Upper lobe of left lung (tissue), 4 donors: Measurements from ENCODE around the gene RAP1A.

ENCODE experiments used
- POLR2A ChIP-seq, 4 donors: fragments of 450-650 bp; IDR thresholded peaks; one replicate each; pipeline ENCODE4 v1.5.1; 2016 to 2017; ENCODE audit warnings: antibody characterized with exemption in 4 of 4, mild to moderate bottlenecking in 2 of 4
- POLR2AphosphoS5 ChIP-seq, 2 donors: sonication (generic); formaldehyde crosslinking; IDR thresholded peaks; one replicate each; pipeline ENCODE4 v1.5.1; 2017; ENCODE audit warnings: antibody characterized with exemption in 2 of 2
- TF ChIP-seq, protein P1 (sequence below), 6 experiments: fragments of 450-650 bp in 4 of 6; fragments of 200-600 bp in 2 of 6; sonication (generic) in 2 of 6; IDR thresholded peaks; one replicate each; pipeline ENCODE4 v1.5.1; 2016 to 2019; ENCODE audit warnings: antibody characterized with exemption in 6 of 6

DNA sequence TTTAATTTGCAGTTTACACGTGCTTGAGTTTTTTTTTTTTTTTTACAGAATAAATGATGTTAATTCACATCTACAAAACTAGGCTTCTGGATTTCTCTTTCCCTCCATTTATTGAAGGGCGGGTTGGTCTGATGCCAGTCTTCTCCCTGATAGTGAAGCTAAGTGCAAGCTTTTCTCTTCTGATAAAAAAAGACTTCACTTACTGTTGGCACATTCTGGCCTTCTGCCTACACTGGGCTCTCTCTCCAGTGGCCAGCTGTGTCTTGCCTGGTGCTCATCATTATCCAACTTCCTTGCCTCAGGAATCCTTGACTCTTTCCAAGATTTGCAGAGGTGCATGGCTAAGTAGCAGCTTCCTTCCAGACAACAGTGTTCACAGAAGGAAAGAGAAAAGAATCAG lies 7.6 kb upstream of the RAP1A start:
- TF ChIP-seq, protein P1, sequence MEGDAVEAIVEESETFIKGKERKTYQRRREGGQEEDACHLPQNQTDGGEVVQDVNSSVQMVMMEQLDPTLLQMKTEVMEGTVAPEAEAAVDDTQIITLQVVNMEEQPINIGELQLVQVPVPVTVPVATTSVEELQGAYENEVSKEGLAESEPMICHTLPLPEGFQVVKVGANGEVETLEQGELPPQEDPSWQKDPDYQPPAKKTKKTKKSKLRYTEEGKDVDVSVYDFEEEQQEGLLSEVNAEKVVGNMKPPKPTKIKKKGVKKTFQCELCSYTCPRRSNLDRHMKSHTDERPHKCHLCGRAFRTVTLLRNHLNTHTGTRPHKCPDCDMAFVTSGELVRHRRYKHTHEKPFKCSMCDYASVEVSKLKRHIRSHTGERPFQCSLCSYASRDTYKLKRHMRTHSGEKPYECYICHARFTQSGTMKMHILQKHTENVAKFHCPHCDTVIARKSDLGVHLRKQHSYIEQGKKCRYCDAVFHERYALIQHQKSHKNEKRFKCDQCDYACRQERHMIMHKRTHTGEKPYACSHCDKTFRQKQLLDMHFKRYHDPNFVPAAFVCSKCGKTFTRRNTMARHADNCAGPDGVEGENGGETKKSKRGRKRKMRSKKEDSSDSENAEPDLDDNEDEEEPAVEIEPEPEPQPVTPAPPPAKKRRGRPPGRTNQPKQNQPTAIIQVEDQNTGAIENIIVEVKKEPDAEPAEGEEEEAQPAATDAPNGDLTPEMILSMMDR (IDR thresholded peaks at IDR 0.05): no peak
- no peak for TF ChIP-seq POLR2A (IDR thresholded peaks at IDR 0.05)
- TF ChIP-seq POLR2AphosphoS5 (IDR thresholded peaks at IDR 0.05): no peak
